ENCODE measurements around the gene UXS1.

DNA sequence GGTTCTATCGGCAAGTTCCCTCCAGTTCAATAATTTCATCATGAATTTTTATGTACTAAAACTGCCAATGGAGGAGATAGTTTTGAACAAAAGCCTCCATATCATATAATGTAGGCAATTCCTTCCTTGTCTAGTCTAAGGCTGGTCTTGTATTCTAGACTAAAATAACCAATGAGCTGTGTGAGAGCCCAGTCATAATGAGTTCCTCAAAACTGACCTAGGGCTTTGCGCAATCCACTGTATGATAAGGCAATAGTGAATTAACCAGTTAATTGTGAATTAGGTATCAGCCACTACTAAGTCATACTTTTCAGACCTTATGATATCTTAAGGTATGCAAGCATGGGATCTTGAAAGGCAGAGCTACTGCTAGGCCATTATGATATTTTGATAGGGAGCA, 7.6 kb upstream of the UXS1 start:
- TF ChIP-seq, protein P1, sequence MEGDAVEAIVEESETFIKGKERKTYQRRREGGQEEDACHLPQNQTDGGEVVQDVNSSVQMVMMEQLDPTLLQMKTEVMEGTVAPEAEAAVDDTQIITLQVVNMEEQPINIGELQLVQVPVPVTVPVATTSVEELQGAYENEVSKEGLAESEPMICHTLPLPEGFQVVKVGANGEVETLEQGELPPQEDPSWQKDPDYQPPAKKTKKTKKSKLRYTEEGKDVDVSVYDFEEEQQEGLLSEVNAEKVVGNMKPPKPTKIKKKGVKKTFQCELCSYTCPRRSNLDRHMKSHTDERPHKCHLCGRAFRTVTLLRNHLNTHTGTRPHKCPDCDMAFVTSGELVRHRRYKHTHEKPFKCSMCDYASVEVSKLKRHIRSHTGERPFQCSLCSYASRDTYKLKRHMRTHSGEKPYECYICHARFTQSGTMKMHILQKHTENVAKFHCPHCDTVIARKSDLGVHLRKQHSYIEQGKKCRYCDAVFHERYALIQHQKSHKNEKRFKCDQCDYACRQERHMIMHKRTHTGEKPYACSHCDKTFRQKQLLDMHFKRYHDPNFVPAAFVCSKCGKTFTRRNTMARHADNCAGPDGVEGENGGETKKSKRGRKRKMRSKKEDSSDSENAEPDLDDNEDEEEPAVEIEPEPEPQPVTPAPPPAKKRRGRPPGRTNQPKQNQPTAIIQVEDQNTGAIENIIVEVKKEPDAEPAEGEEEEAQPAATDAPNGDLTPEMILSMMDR (IDR thresholded peaks at IDR 0.05; ENCODE audit: low read length): no peak
- no peak for TF ChIP-seq EZH2 (IDR thresholded peaks at IDR 0.05; ENCODE audit: borderline replicate concordance, low read length)

All from OCI-LY1 (cell line).